SU-DHL-6 (cell line): ENCODE data around the gene MPV17L.

Experiments used
- H2AFZ ChIP-seq: fragments of 200-600 bp; sonication (generic); 2 replicates; pipeline ENCODE4 v1.6.1; 2014; ENCODE audit warnings: low read depth, mild to moderate bottlenecking, moderate library complexity, mixed read lengths, antibody characterized with exemption, low read length; ENCODE audit not compliant: severe bottlenecking
- H3F3A ChIP-seq: fragments of 200-600 bp; shearing (Covaris generic); 2 replicates; pipeline ENCODE4 v1.6.0; 2016; ENCODE audit warnings: antibody characterized with exemption, mild to moderate bottlenecking; ENCODE audit not compliant: insufficient read depth
- H3K27ac ChIP-seq: fragments of 200-600 bp; sonication (generic); 2 replicates; pipeline ENCODE4 v1.5.1; 2016; ENCODE audit warnings: low read depth, mild to moderate bottlenecking, low read length, moderate library complexity, mixed read lengths
- H3K27me3 ChIP-seq: fragments of 200-600 bp; sonication (generic), shearing (Covaris generic); 2 replicates; pipeline ENCODE4 v1.6.0; 2014; ENCODE audit warnings: mild to moderate bottlenecking, low read length
- H3K36me3 ChIP-seq: fragments of 200-600 bp; sonication (generic); 2 replicates; pipeline ENCODE4 v1.6.1; 2014; ENCODE audit warnings: mild to moderate bottlenecking, low read length, mixed read lengths
- H3K4me2 ChIP-seq: fragments of 300-600, 200-600 bp; shearing (Covaris generic), sonication (generic); 2 replicates; pipeline ENCODE4 v1.6.0; 2014; ENCODE audit warnings: low read length, low read depth, mild to moderate bottlenecking; ENCODE audit not compliant: poor library complexity, severe bottlenecking
- H3K4me3 ChIP-seq: fragments of 200-600 bp; sonication (generic); 2 replicates; pipeline ENCODE4 v1.5.1; 2014; ENCODE audit warnings: antibody characterized with exemption, low read length, mild to moderate bottlenecking, mixed read lengths; ENCODE audit not compliant: insufficient read depth, poor library complexity, severe bottlenecking
- H3K79me2 ChIP-seq: fragments of 200-600 bp; sonication (generic); 2 replicates; pipeline ENCODE4 v1.6.1; 2014; ENCODE audit warnings: mild to moderate bottlenecking, low read length, moderate library complexity; ENCODE audit not compliant: insufficient read depth
- H3K9ac ChIP-seq: fragments of 200-600 bp; sonication (generic); 2 replicates; pipeline ENCODE4 v1.7.0; 2014; ENCODE audit warnings: mild to moderate bottlenecking, low read length
- H3K9me2 ChIP-seq: fragments of 200-600 bp; sonication (generic); replicated peaks from 2 replicates; pipeline ENCODE4 v1.6.1; 2014; ENCODE audit warnings: low read length; ENCODE audit not compliant: insufficient read depth
- H3K9me3 ChIP-seq: fragments of 200-600 bp; sonication (generic); 2 replicates; pipeline ENCODE4 v1.6.1; 2014; ENCODE audit warnings: low read length, mixed read lengths; ENCODE audit not compliant: insufficient read depth
- H4K20me1 ChIP-seq: fragments of 200-600 bp; sonication (generic); 2 replicates; pipeline ENCODE4 v1.6.1; 2014; ENCODE audit warnings: low read depth, mild to moderate bottlenecking, antibody characterized with exemption, low read length, moderate library complexity, mixed read lengths
- EZH2phosphoT487 ChIP-seq: fragments of 200-600 bp; sonication (generic), shearing (Covaris generic); conservative IDR thresholded peaks from 2 replicates; pipeline ENCODE4 v1.6.1; 2018; ENCODE audit warnings: mild to moderate bottlenecking, antibody characterized with exemption, low read length, moderate library complexity, mixed read lengths
- TF ChIP-seq, protein P1 (sequence below): fragments of 200-600 bp; sonication (generic); IDR thresholded peaks from one replicate; pipeline ENCODE4 v1.5.1; 2017; ENCODE audit warnings: antibody characterized with exemption, mild to moderate bottlenecking, low read length, moderate library complexity; ENCODE audit not compliant: insufficient read depth, poor library complexity, severe bottlenecking

The MPV17L gene

GRCh38 chr16:15457400-15457799 is 61.8 kb downstream of the MPV17L start:
- Histone ChIP-seq H3K27me3 (no peaks in the 10 kb centered on the region), H3F3A (no peaks in the 10 kb centered on the region), H3K9ac (no peak overlapping the region), H3K79me2 (no peaks in the 10 kb centered on the region), H3K9me2 (no peaks in the 10 kb centered on the region), H4K20me1 (no peaks in the 10 kb centered on the region), H3K4me3 (no peak overlapping the region), H3K9me3 (no peaks in the 10 kb centered on the region), H2AFZ (no peak overlapping the region), H3K36me3 (no peaks in the 10 kb centered on the region), H3K4me2 (no peak overlapping the region), H3K27ac (no peak overlapping the region)
- TF ChIP-seq EZH2phosphoT487, result no peak
- TF ChIP-seq, protein P1, sequence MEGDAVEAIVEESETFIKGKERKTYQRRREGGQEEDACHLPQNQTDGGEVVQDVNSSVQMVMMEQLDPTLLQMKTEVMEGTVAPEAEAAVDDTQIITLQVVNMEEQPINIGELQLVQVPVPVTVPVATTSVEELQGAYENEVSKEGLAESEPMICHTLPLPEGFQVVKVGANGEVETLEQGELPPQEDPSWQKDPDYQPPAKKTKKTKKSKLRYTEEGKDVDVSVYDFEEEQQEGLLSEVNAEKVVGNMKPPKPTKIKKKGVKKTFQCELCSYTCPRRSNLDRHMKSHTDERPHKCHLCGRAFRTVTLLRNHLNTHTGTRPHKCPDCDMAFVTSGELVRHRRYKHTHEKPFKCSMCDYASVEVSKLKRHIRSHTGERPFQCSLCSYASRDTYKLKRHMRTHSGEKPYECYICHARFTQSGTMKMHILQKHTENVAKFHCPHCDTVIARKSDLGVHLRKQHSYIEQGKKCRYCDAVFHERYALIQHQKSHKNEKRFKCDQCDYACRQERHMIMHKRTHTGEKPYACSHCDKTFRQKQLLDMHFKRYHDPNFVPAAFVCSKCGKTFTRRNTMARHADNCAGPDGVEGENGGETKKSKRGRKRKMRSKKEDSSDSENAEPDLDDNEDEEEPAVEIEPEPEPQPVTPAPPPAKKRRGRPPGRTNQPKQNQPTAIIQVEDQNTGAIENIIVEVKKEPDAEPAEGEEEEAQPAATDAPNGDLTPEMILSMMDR, result no peak

- Histone ChIP-seq H4K20me1 (no peaks in the 10 kb centered on the region), H3K36me3 (no peaks in the 10 kb centered on the region), H3K27me3 (no peaks in the 10 kb centered on the region), H3K27ac (no peak overlapping the region), H3K4me2 (no peak overlapping the region), H2AFZ (no peak overlapping the region), H3K9me3 (no peaks in the 10 kb centered on the region), H3K9me2 (no peaks in the 10 kb centered on the region), H3F3A (no peaks in the 10 kb centered on the region), H3K9ac (no peak overlapping the region), H3K79me2 (no peaks in the 10 kb centered on the region), H3K4me3 (no peak overlapping the region)
- TF ChIP-seq, protein P1, result no peak
- no peak for TF ChIP-seq EZH2phosphoT487
These were observed 62.4 kb downstream of the MPV17L start for GRCh38 chr16:15457958-15458357.

GRCh38 chr16:15459791-15460190 is 64.2 kb downstream of the MPV17L start:
- Histone ChIP-seq H2AFZ (no peak overlapping the region), H3K4me2 (no peak overlapping the region), H3K9ac (no peak overlapping the region), H3K36me3 (no peaks in the 10 kb centered on the region), H3F3A (no peaks in the 10 kb centered on the region), H3K4me3 (no peak overlapping the region), H3K79me2 (no peaks in the 10 kb centered on the region), H3K27ac (no peak overlapping the region), H3K27me3 (no peaks in the 10 kb centered on the region), H3K9me3 (no peaks in the 10 kb centered on the region), H4K20me1 (no peaks in the 10 kb centered on the region), H3K9me2 (no peaks in the 10 kb centered on the region)
- TF ChIP-seq EZH2phosphoT487, result no peak
- TF ChIP-seq, protein P1, result no peak

DNA sequence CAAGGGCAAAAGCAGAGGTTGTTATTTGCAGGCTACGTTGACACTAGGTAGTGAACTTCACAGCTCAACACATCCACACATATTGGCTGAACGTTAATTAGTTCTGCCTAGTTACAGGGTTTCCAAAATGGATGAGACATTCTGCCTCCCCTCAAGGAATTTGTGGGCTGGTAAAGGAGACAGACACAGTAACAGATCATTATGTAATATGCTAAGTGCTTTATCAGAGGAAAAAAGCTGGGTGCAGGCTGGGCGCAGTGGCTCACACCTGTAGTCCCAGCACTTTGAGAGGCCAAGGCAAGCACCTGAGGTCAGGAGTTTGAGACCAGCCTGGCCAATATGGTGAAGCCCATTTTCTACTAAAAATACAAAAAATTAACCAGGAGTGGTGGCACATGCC is 65.0 kb downstream of the MPV17L start:
- no peaks in the 10 kb centered on the region for H3K27me3 ChIP-seq
- no peaks in the 10 kb centered on the region for H3F3A ChIP-seq
- H3K9ac ChIP-seq, result no peak overlapping the region
- no peaks in the 10 kb centered on the region for H3K9me3 ChIP-seq
- TF ChIP-seq, protein P1, result no peak
- TF ChIP-seq EZH2phosphoT487, result no peak
- H3K9me2 ChIP-seq, result no peaks in the 10 kb centered on the region
- no peaks in the 10 kb centered on the region for H4K20me1 ChIP-seq
- H3K4me3 ChIP-seq, result no peak overlapping the region
- H2AFZ ChIP-seq, result no peak overlapping the region
- no peak overlapping the region for H3K4me2 ChIP-seq
- H3K27ac ChIP-seq, result no peak overlapping the region
- H3K36me3 ChIP-seq, result no peaks in the 10 kb centered on the region
- no peaks in the 10 kb centered on the region for H3K79me2 ChIP-seq
